Nephron (organoid): ENCODE data around the gene KLHL25.
A peak's percentile ranks its signal among the peaks of the same experiment; 100 is the strongest.

Experiments
- H3K27ac Mint-ChIP-seq, 3 experiments: 2 replicates each; pipeline ENCODE4 v1.8.0; 2020; ENCODE audit warnings: mixed read lengths in 3 of 3, mild to moderate bottlenecking in 2 of 3, moderate library complexity in 1 of 3
- H3K27me3 Mint-ChIP-seq: 2 replicates; pipeline ENCODE4 v1.8.0; 2021; ENCODE audit warnings: low read depth, mild to moderate bottlenecking, moderate library complexity, mixed read lengths
- H3K36me3 Mint-ChIP-seq: 2 replicates; pipeline ENCODE4 v1.8.0; 2020; ENCODE audit warnings: low read depth, mixed read lengths
- H3K4me1 Mint-ChIP-seq: 2 replicates; pipeline ENCODE4 v1.8.0; 2020; ENCODE audit warnings: mixed read lengths
- H3K4me3 Mint-ChIP-seq, 3 experiments: 2 replicates each; pipeline ENCODE4 v1.8.0; 2020; ENCODE audit warnings: mild to moderate bottlenecking in 3 of 3, mixed read lengths in 3 of 3, moderate library complexity in 2 of 3
- H3K9me3 Mint-ChIP-seq: 2 replicates; pipeline ENCODE4 v1.8.0; 2020; ENCODE audit warnings: mixed read lengths
- TF ChIP-seq, protein P1 (sequence below), 3 experiments: fragments of 200-600 bp; sonication (generic); IDR thresholded peaks; one replicate each; pipeline ENCODE4 v1.5.0; 2021; ENCODE audit warnings: antibody characterized with exemption in 3 of 3; ENCODE audit not compliant: unreplicated experiment in 3 of 3

Gene KLHL25

DNA sequence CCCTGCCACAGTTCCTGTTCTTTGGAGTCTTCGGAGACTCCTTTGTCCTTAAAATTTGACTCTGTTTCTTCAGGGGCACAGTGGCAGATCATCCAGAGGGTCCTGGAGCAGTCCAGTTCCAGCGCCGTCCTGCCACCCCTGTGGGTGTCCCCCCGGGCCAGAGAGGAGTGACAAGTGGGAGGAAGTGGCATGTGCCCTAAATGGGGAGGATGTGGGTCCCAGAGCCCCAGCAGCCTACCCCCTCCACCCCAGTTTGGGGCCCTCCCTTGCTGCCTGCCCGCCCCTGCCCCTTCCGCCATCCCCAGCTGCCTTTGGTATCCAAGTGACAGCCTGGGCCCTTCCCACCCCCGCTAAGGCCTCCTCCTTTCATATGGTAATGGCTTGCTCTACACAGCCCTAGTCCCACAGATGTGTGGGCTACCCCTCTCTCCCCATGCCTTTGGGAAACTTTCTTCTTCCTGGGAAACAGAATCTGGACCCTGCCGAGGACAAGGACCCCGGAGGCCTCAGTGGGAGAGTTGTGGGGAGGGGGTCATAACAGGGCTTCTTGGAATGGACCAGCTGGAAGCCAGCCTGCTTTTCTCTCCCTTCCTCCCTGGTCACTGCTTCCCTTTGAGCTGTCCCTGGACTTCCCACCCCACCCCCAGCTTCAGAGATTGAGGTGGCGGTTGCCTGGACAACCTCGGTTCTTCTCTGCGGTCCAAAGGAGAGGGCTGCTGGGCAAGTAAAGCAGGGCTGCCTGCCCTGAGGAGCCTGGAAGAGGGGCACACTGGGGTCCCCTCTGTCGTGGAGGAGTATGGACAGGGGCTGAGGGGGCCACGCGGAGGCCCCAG is 43.2 kb downstream of the KLHL25 start:
- Mint-ChIP-seq H3K27ac (peak overlapping the region; percentile 94 to 97 (median 95)), H3K36me3 (peaks cover 31% of the 10 kb centered on the region), H3K4me3 (peak overlapping the region; percentile 18 to 80 (median 60)), H3K4me1 (peaks cover 74% of the 10 kb centered on the region), H3K27me3 (no peaks in the 10 kb centered on the region), H3K9me3 (no peaks in the 10 kb centered on the region)
- TF ChIP-seq, protein P1, sequence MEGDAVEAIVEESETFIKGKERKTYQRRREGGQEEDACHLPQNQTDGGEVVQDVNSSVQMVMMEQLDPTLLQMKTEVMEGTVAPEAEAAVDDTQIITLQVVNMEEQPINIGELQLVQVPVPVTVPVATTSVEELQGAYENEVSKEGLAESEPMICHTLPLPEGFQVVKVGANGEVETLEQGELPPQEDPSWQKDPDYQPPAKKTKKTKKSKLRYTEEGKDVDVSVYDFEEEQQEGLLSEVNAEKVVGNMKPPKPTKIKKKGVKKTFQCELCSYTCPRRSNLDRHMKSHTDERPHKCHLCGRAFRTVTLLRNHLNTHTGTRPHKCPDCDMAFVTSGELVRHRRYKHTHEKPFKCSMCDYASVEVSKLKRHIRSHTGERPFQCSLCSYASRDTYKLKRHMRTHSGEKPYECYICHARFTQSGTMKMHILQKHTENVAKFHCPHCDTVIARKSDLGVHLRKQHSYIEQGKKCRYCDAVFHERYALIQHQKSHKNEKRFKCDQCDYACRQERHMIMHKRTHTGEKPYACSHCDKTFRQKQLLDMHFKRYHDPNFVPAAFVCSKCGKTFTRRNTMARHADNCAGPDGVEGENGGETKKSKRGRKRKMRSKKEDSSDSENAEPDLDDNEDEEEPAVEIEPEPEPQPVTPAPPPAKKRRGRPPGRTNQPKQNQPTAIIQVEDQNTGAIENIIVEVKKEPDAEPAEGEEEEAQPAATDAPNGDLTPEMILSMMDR (IDR thresholded peaks at IDR 0.05; ENCODE audit: unreplicated experiment in 3 of 3) = no peak

DNA sequence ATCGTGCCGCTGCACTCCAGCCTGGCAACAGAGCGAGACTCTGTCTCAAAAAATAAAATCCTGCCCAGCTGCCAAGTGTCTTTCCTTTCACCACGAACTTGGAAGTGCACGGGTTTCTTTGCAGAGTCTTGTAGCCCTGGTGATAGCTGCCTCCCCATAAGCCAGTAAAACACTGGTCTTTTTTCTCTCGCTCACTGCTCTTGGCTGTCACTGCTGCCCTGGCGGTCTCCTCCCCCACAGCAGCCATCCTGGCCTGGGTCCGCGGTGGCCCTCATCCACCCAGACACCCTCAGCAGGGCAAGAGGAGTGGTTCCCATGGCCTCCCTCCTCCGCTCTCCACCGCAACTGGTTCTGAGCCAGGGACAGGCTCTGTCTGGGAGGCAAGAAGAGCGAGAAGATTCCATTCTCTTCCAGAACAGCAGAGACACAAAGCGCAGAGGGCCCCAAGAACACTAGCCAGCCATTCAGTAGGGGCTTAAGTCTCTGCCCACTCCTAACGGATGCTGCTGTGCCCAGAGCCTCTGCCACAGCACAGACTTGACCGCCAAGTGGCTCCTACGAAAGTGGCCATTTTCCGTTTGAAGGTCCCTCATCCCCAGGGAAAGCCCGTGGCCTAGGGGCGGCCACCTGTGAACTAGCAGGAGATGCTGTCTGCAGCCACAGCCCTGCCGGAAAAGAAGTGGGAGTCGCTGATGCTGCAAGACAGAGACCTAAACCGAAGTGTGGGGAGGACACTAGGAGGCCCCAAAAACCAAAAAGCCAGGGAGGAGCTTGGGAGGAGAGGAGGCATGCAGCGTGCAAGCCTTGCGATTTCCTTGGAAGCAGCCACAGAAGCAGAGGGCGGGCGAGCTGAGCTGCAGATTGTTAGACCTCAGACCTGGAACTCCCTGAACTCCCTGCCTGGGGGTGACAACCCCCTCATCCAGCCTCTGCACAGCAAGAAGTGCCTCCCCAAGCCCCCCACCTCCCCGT is 44.1 kb downstream of the KLHL25 start:
- H3K4me1 Mint-ChIP-seq = peaks cover 77% of the 10 kb centered on the region
- TF ChIP-seq, protein P1 (IDR thresholded peaks at IDR 0.05; ENCODE audit: unreplicated experiment in 3 of 3) = no peak
- H3K9me3 Mint-ChIP-seq = no peaks in the 10 kb centered on the region

GRCh38 chr15:85749261-85750151 is 45.2 kb downstream of the KLHL25 start:
- H3K9me3 Mint-ChIP-seq = no peaks in the 10 kb centered on the region
- peak overlapping the region; percentile 94 to 97 (median 95) for H3K27ac Mint-ChIP-seq
- H3K4me3 Mint-ChIP-seq = peak overlapping the region; percentile 37 to 80 (median 56)
- peaks cover 51% of the 10 kb centered on the region for H3K36me3 Mint-ChIP-seq
- peaks cover 72% of the 10 kb centered on the region for H3K4me1 Mint-ChIP-seq
- TF ChIP-seq, protein P1 (IDR thresholded peaks at IDR 0.05; ENCODE audit: unreplicated experiment in 3 of 3) = no peak
- H3K27me3 Mint-ChIP-seq = no peaks in the 10 kb centered on the region

More for the DNA sequence above, 44.1 kb downstream of the KLHL25 start:
- peaks cover 40% of the 10 kb centered on the region for H3K36me3 Mint-ChIP-seq
- no peaks in the 10 kb centered on the region for H3K27me3 Mint-ChIP-seq
- H3K27ac Mint-ChIP-seq = peak overlapping the region; percentile 94 to 97 (median 95)
- peak overlapping the region; percentile 46 to 80 (median 60) for H3K4me3 Mint-ChIP-seq

GRCh38 chr15:85748729-85749128 is 46.0 kb downstream of the KLHL25 start:
- H3K27ac Mint-ChIP-seq = peak overlapping the region; percentile 94 to 97 (median 95)
- H3K9me3 Mint-ChIP-seq = no peaks in the 10 kb centered on the region
- peak overlapping the region; percentile 11 to 80 (median 56) for H3K4me3 Mint-ChIP-seq
- peaks cover 55% of the 10 kb centered on the region for H3K36me3 Mint-ChIP-seq
- peaks cover 75% of the 10 kb centered on the region for H3K4me1 Mint-ChIP-seq
- H3K27me3 Mint-ChIP-seq = no peaks in the 10 kb centered on the region
- TF ChIP-seq, protein P1 (IDR thresholded peaks at IDR 0.05; ENCODE audit: unreplicated experiment in 3 of 3) = no peak

DNA sequence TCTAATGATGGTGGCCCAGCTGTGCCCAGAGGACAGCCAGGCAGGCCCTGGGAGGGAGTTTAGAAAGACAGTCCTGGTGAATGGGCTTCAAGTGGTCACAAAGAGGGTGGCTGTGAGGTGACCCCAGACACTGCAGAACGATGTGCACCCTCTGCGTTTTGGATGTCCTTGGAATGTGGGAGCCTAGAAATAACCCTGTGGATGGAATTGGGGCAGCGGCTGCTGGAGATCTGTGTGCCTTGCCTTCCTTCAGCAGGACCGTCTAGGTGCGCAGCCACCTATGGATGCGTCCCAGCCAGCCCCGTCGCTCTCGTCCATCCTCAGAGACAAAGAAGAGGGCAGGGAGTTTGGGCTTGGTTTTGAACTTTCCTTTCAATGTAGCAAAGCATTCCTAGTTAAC is 46.5 kb downstream of the KLHL25 start:
- peaks cover 60% of the 10 kb centered on the region for H3K36me3 Mint-ChIP-seq
- H3K4me1 Mint-ChIP-seq = peaks cover 76% of the 10 kb centered on the region
- no peaks in the 10 kb centered on the region for H3K27me3 Mint-ChIP-seq
- TF ChIP-seq, protein P1 (IDR thresholded peaks at IDR 0.05; ENCODE audit: unreplicated experiment in 3 of 3) = no peak
- H3K4me3 Mint-ChIP-seq = peak overlapping the region in 2 of 3 experiments; percentile 26 to 80
- H3K27ac Mint-ChIP-seq = peak overlapping the region; percentile 94 to 97 (median 95)
- H3K9me3 Mint-ChIP-seq = no peaks in the 10 kb centered on the region
